Mesothelial cell of epicardium (in vitro differentiated cells): ENCODE data around the gene CDC42SE1. TPM values are rescaled to one million over a fixed set of nuclear protein-coding genes. Genes with fewer than 3 reads are reported as not detected.

Source experiments
- DNase-seq, 2 experiments: peaks; one replicate each; pipeline ENCODE4 v3.0.0; 2021; ENCODE audit warnings: low spot score in 2 of 2; ENCODE audit not compliant: unreplicated experiment in 2 of 2
- H3K27ac Mint-ChIP-seq: 2 replicates; pipeline ENCODE4 v1.8.0; 2021; ENCODE audit warnings: mixed read lengths
- H3K27me3 Mint-ChIP-seq: 2 replicates; pipeline ENCODE4 v1.8.0; 2021; ENCODE audit warnings: low read depth, mixed read lengths
- H3K36me3 Mint-ChIP-seq: 2 replicates; pipeline ENCODE4 v1.8.0; 2021; ENCODE audit warnings: mixed read lengths
- H3K4me1 Mint-ChIP-seq: 2 replicates; pipeline ENCODE4 v1.8.0; 2021; ENCODE audit warnings: mixed read lengths
- H3K4me3 Mint-ChIP-seq: 2 replicates; pipeline ENCODE4 v1.8.0; 2021; ENCODE audit warnings: mild to moderate bottlenecking, moderate library complexity, mixed read lengths
- H3K9me3 Mint-ChIP-seq: 2 replicates; pipeline ENCODE4 v1.8.0; 2021; ENCODE audit warnings: mixed read lengths
- total RNA-seq: library from RNA; stranded (reverse); gene quantifications from 3 replicates; pipeline ENCODE4 v1.2.1, GENCODE V29; 2021
- TF ChIP-seq, protein P1 (sequence below): fragments of 200-600 bp; sonication (generic); IDR thresholded peaks from one replicate; pipeline ENCODE4 v1.5.0; 2021; ENCODE audit warnings: antibody characterized with exemption; ENCODE audit not compliant: unreplicated experiment

Gene CDC42SE1
- total RNA-seq, 1 donor from 2014 or later, result 93.4 TPM

DNA sequence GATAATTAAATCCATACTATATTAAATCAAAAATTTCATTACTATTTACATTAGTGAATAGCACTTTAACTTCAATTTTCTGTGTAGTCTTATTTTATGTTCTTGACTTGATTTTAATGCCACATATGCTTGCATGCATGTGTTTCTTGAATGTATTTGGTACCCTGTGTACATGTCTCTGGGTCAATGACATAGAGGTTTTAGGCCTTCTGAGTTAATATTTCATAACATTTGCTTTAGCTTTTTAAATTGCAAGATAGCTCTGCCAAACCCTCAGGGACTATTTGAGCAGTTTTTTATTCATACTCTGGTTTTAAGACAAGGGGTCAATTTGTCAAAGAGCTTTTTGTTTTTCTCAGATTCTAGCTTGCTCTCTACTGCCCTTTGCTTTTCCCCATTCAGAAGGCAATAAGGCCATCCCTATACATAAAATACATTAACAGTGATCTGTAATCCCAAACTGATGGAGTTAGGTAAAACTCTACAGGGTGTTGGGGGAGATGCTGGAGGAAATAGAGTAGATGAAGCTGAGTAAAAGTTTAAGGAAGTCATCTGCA lies 5.7 kb upstream of the CDC42SE1 start:
- Mint-ChIP-seq H3K27ac (peak overlapping the region; percentile 25), H3K36me3 (peaks cover 9% of the 10 kb centered on the region), H3K4me3 (no peak overlapping the region), H3K4me1 (peaks cover 33% of the 10 kb centered on the region), H3K9me3 (no peaks in the 10 kb centered on the region), H3K27me3 (no peaks in the 10 kb centered on the region)
- DNase-seq, result no peak
- TF ChIP-seq, protein P1, sequence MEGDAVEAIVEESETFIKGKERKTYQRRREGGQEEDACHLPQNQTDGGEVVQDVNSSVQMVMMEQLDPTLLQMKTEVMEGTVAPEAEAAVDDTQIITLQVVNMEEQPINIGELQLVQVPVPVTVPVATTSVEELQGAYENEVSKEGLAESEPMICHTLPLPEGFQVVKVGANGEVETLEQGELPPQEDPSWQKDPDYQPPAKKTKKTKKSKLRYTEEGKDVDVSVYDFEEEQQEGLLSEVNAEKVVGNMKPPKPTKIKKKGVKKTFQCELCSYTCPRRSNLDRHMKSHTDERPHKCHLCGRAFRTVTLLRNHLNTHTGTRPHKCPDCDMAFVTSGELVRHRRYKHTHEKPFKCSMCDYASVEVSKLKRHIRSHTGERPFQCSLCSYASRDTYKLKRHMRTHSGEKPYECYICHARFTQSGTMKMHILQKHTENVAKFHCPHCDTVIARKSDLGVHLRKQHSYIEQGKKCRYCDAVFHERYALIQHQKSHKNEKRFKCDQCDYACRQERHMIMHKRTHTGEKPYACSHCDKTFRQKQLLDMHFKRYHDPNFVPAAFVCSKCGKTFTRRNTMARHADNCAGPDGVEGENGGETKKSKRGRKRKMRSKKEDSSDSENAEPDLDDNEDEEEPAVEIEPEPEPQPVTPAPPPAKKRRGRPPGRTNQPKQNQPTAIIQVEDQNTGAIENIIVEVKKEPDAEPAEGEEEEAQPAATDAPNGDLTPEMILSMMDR, result no peak

DNA sequence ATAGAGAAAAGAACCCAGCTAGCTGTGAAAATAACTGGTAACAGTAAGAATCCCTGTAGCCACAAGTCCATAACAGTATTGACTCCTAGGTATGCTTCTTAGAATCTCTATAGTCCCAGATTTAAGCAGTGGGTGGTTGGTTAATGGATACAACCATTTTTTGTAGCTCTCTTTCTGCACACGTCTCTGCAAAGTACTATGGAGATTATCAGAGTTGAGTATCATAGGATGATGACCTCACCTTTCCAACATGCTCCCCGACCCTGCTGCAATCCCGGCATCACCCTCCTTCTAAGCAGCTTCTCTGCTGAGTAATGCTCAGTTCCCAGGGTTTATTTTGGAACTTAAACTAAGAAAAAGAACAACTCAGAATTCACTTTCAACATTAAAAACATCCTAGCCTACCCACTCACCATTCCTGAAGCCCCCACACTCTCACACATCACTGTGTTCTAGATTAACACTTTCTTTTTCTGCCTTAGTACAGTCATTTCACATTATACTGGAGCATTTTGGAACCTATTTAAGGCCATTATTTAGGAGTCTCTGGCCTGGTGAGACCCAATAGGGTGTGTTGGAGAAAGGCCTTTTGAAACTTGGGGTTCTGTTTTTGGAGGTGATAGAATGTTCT lies 3.4 kb upstream of the CDC42SE1 start:
- Mint-ChIP-seq H3K4me3 (peak overlapping the region; percentile 96), H3K27ac (peak overlapping the region; percentile 98), H3K9me3 (no peaks in the 10 kb centered on the region), H3K36me3 (peaks cover 5% of the 10 kb centered on the region), H3K27me3 (no peaks in the 10 kb centered on the region), H3K4me1 (peaks cover 37% of the 10 kb centered on the region)
- no peak for DNase-seq
- TF ChIP-seq, protein P1, result no peak

DNA sequence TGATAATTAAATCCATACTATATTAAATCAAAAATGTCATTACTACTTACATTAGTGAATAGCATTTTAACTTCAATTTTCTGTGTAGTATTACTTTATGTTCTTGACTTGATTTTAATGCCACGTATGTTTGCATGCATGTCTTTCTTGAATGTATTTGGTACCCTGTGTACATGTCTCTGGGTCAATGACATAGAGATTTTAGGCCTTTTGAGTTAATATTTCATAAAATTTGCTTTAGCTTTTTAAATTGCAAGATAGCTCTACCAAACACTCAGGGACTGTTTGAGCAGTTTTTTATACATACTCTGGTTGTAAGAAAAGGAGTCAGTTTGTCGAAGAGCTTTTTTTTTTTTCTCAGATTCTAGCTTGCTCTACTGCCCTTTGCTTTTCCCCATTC lies 2.3 kb upstream of the CDC42SE1 start:
- peak overlapping the region; percentile 98 for H3K27ac Mint-ChIP-seq
- no peaks in the 10 kb centered on the region for H3K27me3 Mint-ChIP-seq
- no peaks in the 10 kb centered on the region for H3K9me3 Mint-ChIP-seq
- H3K4me3 Mint-ChIP-seq, result peak overlapping the region; percentile 96
- peaks cover 48% of the 10 kb centered on the region for H3K4me1 Mint-ChIP-seq
- TF ChIP-seq, protein P1, result no peak
- H3K36me3 Mint-ChIP-seq, result peaks cover 5% of the 10 kb centered on the region
- DNase-seq, result no peak

DNA sequence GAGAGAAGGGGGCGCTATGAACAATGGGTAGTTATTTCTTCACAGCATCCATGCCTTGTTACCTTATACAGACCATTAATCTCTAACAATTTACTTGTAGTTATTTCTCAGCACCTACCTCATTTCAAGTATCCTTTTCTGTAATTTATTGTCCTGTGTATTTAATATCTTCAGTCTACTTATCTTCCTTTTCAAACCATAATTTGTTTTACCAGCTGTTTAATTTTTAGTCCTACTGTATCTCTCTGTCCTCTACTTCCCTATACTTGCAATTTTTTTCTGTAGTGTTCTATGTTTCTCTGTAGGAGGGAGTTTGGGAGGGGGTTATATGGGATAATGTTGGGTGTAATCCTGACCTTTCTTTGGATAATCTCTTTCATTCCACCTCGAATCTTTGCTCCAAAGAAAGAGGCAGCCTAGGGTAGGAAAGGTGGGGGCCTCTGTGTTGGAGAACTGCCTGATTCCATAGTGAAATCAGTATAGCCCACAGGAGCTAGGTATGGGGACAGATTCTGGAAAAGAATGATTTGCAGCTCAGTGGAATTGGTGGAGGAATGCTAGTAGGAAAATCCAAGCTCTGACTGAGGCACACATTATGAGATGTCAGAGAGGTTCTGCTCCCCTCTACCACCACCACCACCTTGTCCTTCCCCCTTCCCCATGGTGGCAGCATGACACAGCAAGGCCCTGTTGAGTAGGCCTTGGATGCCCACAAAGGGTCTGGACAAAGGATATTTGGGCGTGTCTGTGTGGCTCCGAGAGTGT lies 1.4 kb upstream of the CDC42SE1 start:
- Mint-ChIP-seq H3K36me3 (peaks cover 5% of the 10 kb centered on the region), H3K9me3 (no peaks in the 10 kb centered on the region), H3K27ac (peak overlapping the region; percentile 98), H3K4me3 (peak overlapping the region; percentile 96), H3K4me1 (peaks cover 56% of the 10 kb centered on the region), H3K27me3 (no peaks in the 10 kb centered on the region)
- DNase-seq, result no peak
- TF ChIP-seq, protein P1, result no peak

DNA sequence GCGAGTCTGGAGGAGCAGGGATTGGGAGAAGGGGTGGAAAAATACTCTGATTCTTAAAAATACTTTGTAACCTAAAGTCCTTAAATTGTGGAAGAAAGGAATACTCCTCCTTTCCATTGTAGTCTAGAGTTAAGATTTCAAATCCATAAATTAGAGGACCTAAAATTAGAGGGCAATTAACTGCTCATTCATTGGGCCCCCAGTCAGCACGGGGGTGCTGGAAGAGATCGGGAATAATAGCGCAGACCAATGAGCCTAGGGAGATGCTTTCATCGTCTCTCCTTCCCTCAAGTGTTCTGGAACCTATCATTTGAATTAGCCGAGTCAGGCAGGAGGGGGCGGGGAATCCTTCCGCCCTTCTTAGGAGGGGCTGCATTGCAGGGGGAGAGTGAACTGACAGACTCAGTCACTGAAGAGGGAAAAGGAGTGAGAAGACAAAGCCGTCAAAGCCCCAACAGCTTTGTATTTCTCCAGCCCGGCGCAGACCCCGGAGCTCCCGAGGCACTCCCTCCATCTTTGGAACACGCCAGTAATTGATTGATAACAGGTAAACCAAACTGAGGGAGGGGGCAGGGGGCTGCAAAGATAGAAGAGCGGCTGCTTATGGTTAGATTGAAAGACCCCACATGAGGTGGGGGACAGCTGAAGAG lies 710 bp upstream of the CDC42SE1 start, which contains the start of gene MLLT11:
Gene MLLT11, plus strand, starts transcription at position 391 of the 650 bp plus-strand sequence. CDS start 6,828 bp downstream, outside the sequence.
- TF ChIP-seq, protein P1, result no peak
- Mint-ChIP-seq H3K36me3 (peaks cover 7% of the 10 kb centered on the region), H3K4me1 (peaks cover 56% of the 10 kb centered on the region), H3K27me3 (no peaks in the 10 kb centered on the region), H3K27ac (peak within 1 kb of the TSS; percentile 98), H3K9me3 (no peaks in the 10 kb centered on the region), H3K4me3 (peak within 1 kb of the TSS; percentile 96)
- peak; percentile 49 to 74 for DNase-seq
